Activated CD4-positive, alpha-beta T cell treated with anti-CD3 and anti-CD28 coated beads, Interleukin-10, Interleukin-2, amounts not matched to agents 100 ng/mL and 50 ng/mL, durations not matched to agents 16 hours and 8 hours (primary cell): ENCODE results near the gene GCSAM.
A peak's percentile ranks its signal among the peaks of the same experiment; 100 is the strongest.

Experiments
- DNase-seq: peaks from one replicate; pipeline ENCODE4 v3.0.0-alpha.2; 2020

The GCSAM gene

DNA sequence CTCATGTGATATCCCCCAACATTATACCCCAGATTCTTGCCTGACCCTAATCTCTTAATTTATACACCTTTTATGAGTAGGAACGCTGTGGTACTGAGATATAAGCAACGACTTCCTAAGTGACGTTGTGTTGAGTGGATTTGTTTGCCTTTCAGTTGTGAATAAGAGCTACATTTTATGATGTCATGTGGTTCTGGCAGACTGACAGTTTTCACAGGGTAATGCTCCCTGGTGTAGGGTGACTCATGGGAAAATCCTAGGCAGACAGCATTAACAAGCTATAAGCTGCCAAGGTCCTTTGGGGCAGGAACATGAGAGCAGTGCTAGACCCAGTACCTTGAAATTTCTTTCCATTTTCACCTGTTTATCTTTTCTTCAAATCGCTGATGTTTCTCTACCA, 35.7 kb downstream of the GCSAM start:
- DNase-seq: peak; percentile 42

DNA sequence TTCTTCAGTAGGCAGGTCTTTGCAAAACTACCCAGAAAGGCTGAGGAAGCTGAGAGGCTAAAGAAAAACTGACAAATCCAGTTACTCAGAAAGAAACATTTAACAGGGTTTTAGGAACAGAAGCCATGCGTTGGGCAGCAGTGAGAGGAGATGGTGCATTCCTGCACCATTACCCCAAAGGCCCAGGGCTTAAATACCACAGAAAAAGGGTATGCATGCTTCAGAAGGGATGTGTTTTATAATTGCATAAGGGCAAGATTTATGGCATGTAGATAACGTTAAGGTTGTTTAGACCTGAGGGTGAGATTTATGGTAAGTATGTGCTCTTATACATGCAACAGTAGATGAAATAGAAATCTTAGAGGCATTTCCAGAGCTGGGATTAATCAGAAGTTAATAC, 36.9 kb downstream of the GCSAM start:
- DNase-seq: no peak

DNA sequence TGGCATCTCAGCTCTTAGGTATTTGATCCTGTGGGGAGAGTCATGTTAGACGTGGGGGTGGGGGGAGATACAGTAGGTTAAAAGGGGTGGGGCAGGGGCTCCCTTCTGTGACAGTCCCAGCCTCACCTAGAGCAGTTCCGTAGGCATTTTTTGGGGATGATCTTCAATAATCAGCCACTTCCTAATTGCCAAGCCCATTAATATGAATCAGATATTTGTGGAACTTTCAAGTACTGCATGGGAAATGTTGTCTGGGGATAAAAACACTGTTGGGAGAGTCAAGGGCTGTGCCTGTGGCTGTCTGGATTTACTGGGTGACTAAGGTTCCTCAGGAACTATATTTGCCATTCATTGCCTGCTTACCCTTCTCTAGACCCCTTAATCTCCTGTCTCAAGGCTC, 37.3 kb downstream of the GCSAM start:
- no peak for DNase-seq

DNA sequence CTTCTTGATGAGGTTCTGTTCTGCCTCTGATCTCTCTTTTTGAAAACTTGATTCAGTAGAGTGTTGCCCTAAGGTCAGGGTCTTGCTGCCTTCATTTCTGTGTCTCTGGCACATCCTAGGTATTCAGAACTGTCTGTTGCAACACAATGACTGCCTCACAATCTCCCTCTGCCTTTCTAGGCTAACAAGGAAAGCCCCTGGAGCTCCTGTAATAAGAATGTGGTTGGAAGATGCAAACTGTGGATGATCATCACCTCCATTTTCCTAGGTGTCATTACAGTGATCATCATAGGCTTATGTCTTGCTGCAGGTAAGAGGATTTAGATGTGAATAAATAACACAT, 39.9 kb downstream of the GCSAM start:
- no peak for DNase-seq

DNA sequence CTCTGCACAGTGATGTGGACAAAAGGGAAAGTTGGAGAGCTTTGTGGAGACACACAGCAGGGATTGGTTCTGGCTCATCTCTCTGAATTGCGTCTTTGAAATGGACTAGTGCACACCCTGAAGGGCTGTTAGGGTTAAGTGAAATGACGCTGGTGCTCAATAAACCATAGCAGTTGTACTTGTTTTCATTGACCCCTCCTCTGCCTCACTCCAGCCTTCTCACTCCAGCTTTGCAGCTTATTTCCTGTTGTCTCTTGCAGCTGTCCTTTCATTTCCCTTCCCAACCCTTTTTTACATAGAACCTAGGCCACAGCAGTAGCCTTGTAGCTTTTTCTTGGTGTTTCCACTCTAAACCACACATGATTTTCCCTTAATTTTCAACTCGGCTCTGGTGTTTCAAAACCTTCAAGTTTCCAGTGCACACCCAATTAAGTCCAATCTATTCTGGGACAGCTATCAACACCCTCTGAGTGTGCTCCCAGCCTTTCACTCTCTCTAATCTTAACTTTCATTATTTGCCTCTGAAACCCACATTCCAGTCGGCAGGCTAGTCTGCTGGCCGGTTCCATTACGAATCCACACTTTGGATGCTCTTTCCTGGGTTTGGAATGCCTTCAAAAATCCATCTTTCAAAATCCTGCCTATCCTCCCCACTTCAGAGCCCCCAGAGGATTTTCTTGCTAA, 40.4 kb downstream of the GCSAM start:
- DNase-seq: no peak

DNA sequence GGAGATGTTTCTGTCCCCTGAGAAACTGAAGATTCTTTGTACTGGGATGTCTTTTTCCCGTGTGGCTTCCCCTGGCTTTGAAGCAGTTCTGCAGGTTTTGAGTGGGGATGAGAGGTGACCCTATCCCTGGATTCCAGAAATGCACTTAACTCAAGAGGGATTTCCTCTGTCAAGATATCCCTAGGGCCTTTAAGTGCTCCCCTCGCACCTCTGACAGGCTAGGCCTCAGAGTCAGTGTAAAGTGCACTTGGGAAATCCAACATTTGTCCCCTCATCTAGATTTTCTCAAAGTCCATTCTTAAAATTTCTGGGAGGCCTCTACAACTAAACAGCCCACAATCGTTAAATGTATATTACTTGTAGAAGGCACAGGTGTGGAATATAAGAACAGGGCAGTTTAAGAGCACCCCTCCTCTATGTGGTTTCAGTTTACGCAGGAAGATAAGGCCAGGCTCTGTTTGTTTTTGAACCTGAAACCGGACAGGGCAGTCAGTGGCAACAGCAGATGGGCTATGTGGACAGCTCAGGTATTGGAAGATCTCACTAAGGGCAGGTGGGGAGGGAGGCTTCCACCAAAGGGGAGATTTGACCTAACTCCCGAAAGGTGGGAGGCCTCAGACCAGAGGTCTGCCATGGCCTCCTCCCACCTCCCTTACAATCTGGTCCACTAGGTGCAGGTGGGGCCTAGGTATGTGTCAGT, 42.0 kb downstream of the GCSAM start:
- no peak for DNase-seq

DNA sequence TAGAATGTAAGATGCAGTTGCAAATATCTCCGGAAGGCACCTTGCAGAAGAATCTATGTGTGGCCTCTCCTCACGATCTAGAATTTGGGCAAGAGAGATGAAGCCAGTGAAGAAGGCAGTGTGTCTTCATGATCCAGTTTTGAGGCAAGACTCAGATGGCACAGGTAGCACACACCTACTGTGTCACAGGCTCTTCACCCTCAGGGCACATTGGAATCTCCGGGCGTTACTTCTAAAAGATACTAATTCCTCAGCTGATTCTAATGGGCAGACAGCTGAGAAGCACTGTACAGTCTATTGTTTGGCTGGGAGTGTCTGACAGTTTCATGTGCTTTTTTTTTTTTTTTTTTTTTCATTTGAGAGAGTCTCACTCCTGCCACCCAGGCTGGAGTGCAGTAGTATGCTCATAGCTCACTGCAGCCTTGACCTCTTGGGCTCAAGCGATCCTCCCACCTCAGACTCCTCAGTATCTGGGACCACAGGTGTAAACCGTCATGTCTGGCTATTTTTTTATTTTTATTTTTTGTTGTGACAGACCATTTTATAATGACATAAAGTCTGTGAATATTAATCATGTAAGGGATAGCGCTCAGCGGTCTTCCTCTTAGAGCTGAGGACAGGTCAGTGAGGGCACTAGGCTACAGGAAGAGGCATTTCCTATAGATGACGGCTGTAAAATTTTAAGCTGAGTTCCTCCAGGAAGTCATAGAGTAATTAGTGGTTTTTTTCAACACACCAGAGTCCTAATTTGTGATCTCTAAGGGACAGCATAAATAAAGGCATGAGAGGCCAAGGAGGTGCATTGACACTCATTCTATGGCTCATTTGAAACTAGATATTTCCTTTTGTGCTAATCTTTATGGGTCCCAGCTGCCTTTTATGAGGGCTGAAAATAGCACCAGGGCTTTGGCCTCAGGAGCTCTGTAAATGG, 42.8 kb downstream of the GCSAM start:
- no peak for DNase-seq

DNA sequence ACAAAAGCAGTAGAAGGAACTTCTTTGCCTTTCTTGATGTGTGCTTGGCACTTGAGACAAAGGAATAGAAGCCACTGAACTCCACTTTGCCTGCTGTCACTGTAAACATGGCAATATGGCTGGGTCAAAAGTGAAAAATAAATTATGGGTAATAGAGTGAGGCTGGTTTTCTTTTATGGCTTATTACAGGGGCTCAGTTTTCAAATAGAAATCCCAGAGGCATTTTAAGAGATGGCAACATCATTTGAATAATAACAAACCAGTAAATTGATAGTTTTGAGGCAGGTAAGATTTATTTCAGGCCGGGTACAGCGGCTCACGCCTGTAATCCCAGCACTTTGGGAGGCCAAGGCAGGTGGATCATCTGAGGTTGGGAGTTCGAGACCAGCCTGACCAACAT, 44.1 kb downstream of the GCSAM start:
- DNase-seq: no peak

DNA sequence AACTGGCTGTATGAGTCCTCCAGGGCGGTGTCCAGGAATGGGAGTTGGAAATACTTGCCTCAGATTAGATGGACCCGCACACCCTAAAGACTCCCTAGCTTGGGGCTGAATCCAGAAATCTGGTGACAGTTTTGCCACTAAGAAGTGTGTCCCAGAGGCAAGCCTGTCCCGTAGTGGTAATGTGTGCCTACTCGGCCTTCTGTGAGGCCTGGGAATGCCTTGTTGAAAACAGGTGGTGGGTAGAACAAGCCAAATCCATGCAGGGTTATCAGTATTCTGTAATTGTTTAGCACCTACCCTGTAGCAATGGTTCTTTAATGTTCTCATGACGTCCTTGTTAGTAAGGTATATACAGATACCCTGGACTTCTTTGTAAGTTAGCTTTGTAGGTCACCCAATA, 45.3 kb downstream of the GCSAM start:
- no peak for DNase-seq

DNA sequence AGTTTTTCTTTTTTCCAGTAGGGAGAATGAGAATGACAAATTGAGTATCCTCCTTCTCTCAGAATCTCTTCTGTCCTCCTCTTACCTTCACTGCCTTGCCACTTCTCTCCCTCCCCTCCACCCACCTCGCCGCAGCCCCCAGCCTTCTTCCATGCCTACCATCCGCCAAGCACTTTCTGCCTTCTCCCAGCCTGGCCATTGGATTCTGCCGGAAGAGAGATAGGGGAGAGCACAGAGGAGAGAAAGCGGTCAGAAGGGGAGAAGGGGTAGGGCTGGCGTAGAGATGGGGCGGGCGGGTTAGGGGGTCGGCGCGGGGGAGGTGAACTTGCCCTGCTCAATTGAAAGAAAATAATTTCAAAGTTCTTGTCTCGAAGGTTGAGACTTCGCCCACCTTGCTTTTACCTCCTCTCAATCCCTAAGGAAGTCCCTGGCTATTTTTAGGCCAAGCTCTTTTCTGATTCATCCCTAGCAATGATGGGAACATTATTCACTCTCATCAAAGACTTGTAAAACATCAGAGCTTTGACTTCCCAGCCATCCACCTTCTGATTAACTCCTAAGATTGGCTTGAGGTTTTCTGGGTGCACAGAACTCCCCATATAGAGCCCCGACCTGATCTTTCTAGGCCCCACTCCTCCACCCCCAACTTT, 46.0 kb downstream of the GCSAM start:
- DNase-seq: no peak

DNA sequence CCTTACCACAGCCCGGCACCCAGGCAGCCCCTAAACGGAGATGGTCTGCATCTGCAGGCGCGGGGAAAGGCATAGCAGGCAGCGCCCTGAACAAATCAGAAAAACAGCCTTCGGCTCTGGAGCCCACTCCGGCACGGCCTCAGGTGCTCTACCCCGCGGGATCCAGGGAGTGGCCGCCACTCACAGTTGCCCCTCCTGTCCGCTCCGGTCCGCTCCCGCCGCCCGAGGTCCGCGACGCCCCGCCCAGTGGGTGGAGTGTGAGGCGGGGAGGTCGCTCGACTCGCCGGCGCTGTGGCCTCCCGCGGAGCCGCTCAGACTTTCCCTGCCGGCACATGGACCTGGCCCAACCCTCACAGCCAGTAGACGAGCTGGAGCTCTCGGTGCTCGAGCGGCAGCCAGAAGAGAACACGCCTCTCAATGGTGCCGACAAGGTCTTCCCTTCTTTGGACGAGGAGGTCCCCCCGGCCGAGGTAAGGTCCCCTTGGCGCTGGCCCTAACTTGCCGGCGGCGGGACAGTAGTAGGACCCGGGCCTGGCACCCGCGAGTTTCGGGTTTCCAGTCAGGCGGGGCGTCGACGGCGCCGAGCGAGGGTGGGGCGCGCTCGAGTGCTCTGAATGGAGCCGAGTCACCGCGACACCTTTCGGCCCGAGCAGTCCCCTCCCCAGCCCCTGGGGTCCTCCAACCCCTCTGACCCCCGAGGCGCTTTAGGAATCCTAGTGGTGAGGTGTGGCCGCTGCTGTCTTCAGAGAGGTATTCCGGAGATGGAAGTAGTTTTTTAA, 46.8 kb downstream of the GCSAM start, which contains the start of gene C3orf52:
C3orf52 (plus strand) TSS at position 314 of the 779 bp plus-strand sequence; CDS start at position 333, 19 bp downstream.
- DNase-seq: peak; percentile 72

DNA sequence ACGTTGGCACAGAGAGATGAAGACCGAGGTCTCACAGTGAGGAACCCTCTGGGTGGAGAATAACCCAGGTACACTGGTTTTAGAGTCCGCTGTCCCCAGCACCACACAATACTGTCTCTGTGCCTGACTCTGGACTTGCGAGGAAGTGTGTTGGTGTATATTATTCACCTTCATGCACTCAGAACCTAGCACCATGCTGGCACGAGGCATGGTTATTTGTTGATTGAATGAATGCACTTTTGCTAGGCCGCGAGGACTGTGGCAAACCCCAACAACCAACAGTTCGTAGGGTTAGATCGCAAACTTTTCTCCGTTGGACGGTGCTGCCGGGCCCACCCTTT, 47.3 kb downstream of the GCSAM start:
- DNase-seq: no peak

DNA sequence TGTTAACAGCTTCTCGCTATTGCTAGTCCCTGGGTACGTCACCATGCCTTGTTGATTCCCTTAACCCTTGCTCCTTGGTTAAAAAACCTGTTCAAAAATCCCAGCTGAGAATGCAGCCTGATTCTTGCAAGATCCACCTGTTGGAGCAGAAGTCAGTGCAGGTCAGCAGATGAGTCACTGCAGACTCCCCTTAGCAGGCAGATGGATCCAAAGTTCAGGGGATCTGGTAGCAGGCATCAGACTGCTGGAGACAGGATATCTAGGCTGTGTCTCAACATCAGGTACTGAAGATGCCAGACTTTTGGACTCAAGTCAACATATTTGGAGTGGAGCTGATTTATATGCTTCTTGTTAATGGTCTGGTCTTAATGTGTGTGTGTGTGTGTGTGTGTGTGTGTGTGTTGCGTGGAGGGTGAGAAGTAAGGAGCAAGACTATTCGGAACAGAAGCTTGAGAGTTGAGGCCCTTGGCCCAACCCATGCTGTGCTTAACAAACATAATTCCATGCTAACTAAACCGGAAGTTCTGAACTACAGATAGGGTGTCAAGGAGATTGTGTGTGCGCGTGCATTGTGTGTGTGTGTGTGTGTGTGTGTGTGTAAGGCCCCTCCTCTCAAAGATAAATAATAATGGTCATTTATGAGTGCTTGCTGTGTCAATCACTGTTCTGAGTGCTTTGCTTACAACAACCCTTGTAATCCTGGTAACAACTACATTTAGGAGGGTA, 47.9 kb downstream of the GCSAM start:
- DNase-seq: no peak

DNA sequence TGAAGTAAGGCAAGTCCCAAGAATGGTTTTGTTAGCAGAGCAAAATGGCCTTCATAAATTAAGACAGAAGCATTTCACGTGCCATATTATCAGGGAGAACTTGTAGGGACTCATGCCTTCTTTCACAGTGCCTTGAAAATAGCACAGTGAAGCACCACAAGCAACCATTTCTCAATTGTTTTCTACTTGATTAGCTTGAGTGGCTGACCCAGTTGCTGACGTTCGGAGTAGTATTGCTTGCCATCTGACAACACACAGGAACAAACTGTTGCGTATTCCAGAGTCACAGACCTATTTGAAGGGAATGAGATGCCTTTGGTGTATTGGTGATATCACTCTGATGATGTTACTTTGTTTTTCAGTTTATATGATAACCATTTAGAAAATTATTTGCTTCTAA, 49.8 kb downstream of the GCSAM start:
- DNase-seq: no peak

DNA sequence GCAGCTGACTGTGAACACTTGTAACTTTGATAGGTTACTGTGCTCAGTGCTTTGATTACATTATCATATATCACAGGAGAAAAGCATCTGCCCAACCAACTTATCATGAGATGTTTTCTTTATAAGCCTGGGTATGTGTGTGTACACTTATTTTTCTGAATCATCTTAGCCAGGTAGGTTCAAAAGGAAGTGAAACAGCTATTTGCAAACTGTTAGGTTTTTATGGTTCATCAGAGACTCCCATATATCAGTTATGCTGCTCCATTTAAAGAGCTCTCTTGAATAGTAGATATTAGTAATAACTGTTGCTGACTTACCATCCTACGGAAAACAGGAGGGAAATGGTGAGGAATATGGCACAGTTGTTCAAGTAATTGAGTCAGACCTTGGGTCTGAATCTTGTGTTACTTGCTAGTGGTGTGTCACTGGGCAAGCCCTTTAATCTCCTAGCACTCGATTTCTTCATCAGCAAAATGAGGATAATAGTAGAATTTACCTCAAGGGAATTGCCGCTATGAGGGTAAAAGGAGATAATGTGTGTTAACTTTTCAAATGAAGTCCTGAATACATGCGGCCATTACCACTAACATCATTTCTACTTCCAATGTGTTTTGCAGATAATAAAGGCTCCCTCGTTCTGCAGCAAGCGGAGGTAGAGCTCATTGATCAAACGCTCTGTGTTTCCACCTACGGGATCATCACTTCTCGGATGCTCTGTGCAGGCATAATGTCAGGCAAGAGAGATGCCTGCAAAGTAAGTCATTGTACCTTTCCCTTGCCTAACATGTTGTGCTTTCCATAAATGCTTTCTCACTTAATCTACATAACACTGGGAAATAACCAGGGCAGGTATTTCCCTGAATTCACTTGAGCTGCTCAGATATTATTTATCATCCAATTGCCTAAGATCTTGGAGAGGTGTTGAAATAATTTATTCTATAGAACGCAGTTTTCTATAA, 54.6 kb downstream of the GCSAM start:
- no peak for DNase-seq

DNA sequence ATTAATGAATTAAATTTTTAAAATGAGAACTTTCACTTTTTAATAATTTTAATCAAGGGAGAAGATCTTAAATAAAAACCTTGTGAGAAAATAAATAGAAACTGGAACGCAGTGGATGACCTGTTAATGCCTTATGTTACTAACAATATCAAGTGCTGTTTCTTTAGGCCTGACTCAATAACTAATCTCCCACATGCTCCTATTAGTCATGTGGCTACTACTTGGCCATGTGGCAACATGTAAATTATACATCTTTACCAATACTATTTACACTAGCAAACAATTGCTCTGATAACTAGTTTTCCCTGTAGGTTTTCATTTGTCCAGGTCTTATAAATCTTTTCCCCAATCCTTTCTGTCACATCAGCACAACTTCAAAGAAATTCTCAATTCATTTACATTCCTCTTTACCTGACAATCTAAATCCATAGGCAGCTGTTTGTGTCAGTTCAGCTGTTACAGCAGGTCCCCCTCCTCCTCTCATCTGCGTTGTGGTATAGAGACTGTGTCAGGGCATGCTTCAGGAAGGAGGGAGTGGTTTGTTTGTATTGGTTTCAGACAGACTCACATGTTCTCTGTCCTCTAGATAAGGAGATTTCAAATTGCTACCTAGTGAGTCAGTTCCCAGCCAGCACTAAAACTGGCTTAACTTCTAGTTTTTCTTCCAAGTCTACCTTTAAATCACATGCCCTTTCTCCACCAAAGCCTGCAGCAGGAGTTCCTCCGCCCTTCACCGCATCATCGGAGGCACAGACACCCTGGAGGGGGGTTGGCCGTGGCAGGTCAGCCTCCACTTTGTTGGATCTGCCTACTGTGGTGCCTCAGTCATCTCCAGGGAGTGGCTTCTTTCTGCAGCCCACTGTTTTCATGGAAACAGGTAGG, 58.2 kb downstream of the GCSAM start:
- DNase-seq: peak; percentile 39

DNA sequence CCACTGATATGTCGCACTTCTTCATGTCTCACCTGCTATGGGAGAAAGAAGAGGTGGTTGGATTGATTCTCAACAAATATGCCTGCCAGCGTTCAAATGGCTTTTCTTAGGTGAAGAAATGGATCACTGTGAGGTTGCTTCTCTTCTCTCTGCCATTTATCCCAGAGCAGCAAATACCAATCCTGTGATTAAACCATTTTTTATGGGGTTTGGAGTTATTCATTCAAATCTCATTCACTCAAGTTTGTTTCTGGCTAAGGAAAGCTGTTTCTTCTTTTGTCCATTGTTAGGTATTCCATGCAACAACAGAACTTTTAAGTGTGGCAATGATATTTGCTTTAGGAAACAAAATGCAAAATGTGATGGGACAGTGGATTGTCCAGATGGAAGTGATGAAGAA, 59.0 kb downstream of the GCSAM start:
- no peak for DNase-seq

DNA sequence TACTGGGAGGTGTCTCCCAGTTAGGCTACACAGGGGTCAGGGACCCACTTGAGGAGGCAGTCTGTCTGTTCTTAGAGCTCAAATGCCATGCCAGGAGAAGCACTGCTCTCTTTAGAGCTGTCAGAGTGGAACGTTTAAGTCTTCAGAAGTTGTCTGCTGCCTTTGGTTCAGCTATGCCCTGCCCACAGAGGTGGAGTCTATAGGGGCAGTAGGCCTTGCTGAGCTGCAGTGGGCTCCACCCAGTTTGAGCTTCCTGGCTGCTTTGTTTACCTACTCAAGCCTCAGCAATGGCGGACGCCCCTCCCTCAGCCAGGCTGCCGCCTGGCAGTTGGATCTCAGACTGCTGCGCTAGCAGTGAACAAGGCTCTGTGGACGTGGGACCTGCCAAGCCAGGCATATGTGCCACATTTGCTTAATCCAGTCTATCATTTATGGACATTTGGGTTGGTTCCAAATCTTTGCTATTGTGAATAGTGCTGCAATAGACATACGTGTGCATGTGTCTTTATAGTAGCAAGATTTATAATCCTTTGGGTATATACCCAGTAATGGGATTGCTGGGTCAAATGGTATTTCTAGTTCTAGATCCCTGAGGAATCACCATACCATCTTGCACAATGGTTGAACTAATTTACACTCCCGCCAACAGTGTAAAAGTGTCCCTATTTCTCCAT, 60.5 kb downstream of the GCSAM start:
- peak; percentile 48 for DNase-seq
